Endothelial cell of umbilical vein (primary cell): Measurements from ENCODE around the gene TOPAZ1. TPM values are rescaled to one million over a fixed set of nuclear protein-coding genes. Genes with fewer than 3 reads are reported as not detected.

Experiments used
- BruUV-seq: library from RNA; stranded (reverse); fragments of 400-500 nt; replicated peaks from 2 replicates; lab custom pipeline; 2021; lab: Mats Ljungman, UMichigan
- CTCF ChIA-PET: fragments of 300-600, 350-600 bp; sonication (Branson Sonifier 250); formaldehyde crosslinking; loops from one replicate; lab custom pipeline; 2021; ENCODE audit warnings: antibody characterized with exemption, inconsistent platforms; lab: Charles Lee
- POLR2A ChIA-PET: fragments of 300-600, 350-600 bp; sonication (Branson Sonifier 250); formaldehyde crosslinking; loops from one replicate; lab custom pipeline; 2021; ENCODE audit warnings: antibody characterized with exemption, inconsistent platforms; lab: Charles Lee
- DNase-seq: peaks from one replicate; pipeline ENCODE4 v3.0.0-alpha.2; 2011; ENCODE audit warnings: low read depth, low spot score
- FAIRE-seq: peaks from 2 replicates; lab custom pipeline; 2011; peaks lifted over from hg19 to GRCh38; lab: Jason Lieb, UNC
- H2AFZ ChIP-seq: 2 replicates; pipeline ENCODE4 v1.6.0; 2012; ENCODE audit warnings: low read depth, low read length, control low read depth, inconsistent platforms
- H3K27ac ChIP-seq: 2 replicates; pipeline ENCODE4 v1.5.1; 2011; ENCODE audit warnings: low read depth, mild to moderate bottlenecking, control low read depth, low read length, moderate library complexity; ENCODE audit not compliant: insufficient read depth
- H3K27me3 ChIP-seq, 2 experiments: 2 replicates each; pipeline versions ENCODE4 v1.6.0 to v1.6.1; 2011; ENCODE audit warnings: low read length in 2 of 2, mixed read lengths in 1 of 2; ENCODE audit not compliant: control insufficient read depth in 2 of 2, insufficient read depth in 2 of 2
- H3K36me3 ChIP-seq, 2 experiments: 2 replicates in 1 of 2; 3 replicates in 1 of 2; pipeline ENCODE4 v1.5.1; 2011; ENCODE audit warnings: low read length in 2 of 2, mild to moderate bottlenecking in 1 of 2, moderate library complexity in 1 of 2; ENCODE audit not compliant: control insufficient read depth in 2 of 2, insufficient read depth in 2 of 2; ENCODE audit errors: extremely low read depth in 1 of 2
- H3K4me1 ChIP-seq: 3 replicates; pipeline ENCODE4 v1.5.1; 2011; ENCODE audit warnings: mild to moderate bottlenecking, low read length; ENCODE audit not compliant: control insufficient read depth, insufficient read depth; ENCODE audit errors: extremely low read depth
- H3K4me2 ChIP-seq: 2 replicates; pipeline ENCODE4 v1.6.1; 2011; ENCODE audit warnings: low read length, control low read depth, mixed read lengths; ENCODE audit not compliant: insufficient read depth
- H3K4me3 ChIP-seq, 3 experiments: fragments of 200-600 bp in 1 of 3; sonication (generic), shearing (Covaris generic) in 1 of 3; replicated peaks in 1 of 3; 2 replicates each; pipeline ENCODE4 v1.5.1; 2011 to 2016; ENCODE audit warnings: control low read depth in 3 of 3, low read length in 3 of 3, mild to moderate bottlenecking in 2 of 3, inconsistent platforms in 1 of 3, low read depth in 1 of 3, moderate library complexity in 1 of 3; ENCODE audit not compliant: insufficient read depth in 1 of 3
- H3K79me2 ChIP-seq: 2 replicates; pipeline ENCODE4 v1.6.0; 2012; ENCODE audit warnings: low read length, inconsistent platforms; ENCODE audit not compliant: control insufficient read depth, insufficient read depth
- H3K9ac ChIP-seq: replicated peaks from 2 replicates; pipeline ENCODE3; 2011; ENCODE audit warnings: low read length, control low read depth; ENCODE audit not compliant: insufficient read depth; ENCODE audit errors: extremely low read depth
- H3K9me1 ChIP-seq: replicated peaks from 3 replicates; pipeline ENCODE4 v1.6.0; 2011; ENCODE audit warnings: mild to moderate bottlenecking, low read length; ENCODE audit not compliant: control insufficient read depth, insufficient read depth; ENCODE audit errors: extremely low read depth
- H3K9me3 ChIP-seq: replicated peaks from 2 replicates; pipeline ENCODE4 v1.5.1; 2012; ENCODE audit warnings: low read length, inconsistent platforms; ENCODE audit not compliant: control insufficient read depth, insufficient read depth
- H4K20me1 ChIP-seq: replicated peaks from 2 replicates; pipeline ENCODE3; 2011; ENCODE audit warnings: mild to moderate bottlenecking, low read length; ENCODE audit not compliant: control insufficient read depth, insufficient read depth; ENCODE audit errors: extremely low read depth
- CTCF ChIP-seq, 2 donors: IDR thresholded peaks; 1 replicate in 1 of 2; 2 replicates in 1 of 2; pipeline ENCODE4 v1.5.1; 2011; ENCODE audit warnings: low read length in 2 of 2, mild to moderate bottlenecking in 2 of 2, moderate library complexity in 2 of 2, control low read depth in 1 of 2, inconsistent platforms in 1 of 2, low read depth in 1 of 2; ENCODE audit not compliant: insufficient read depth in 1 of 2; ENCODE audit errors: extremely low read depth in 1 of 2
- EZH2 ChIP-seq: IDR thresholded peaks from 2 replicates; pipeline ENCODE4 v1.6.1; 2012; ENCODE audit warnings: borderline replicate concordance, low read depth, mild to moderate bottlenecking, moderate library complexity, low read length, inconsistent platforms; ENCODE audit not compliant: severe bottlenecking
- FOS ChIP-seq: IDR thresholded peaks from 2 replicates; pipeline ENCODE4 v1.6.1; 2011; ENCODE audit warnings: mild to moderate bottlenecking, low read length, moderate library complexity, borderline replicate concordance; ENCODE audit not compliant: insufficient read depth
- GATA2 ChIP-seq: IDR thresholded peaks from 2 replicates; pipeline ENCODE4 v1.7.0; 2011; ENCODE audit warnings: low read depth, mild to moderate bottlenecking, moderate library complexity, mixed read lengths, low read length; ENCODE audit not compliant: insufficient read length, insufficient read depth
- JUN ChIP-seq: IDR thresholded peaks from 2 replicates; pipeline ENCODE4 v1.6.1; 2011; ENCODE audit warnings: borderline replicate concordance, low read depth; ENCODE audit not compliant: insufficient read length, insufficient read depth
- MAX ChIP-seq: IDR thresholded peaks from 2 replicates; pipeline ENCODE4 v1.6.1; 2011; ENCODE audit not compliant: insufficient read depth, insufficient read length
- MYC ChIP-seq: IDR thresholded peaks from one replicate; pipeline ENCODE4 v1.6.1; 2011; ENCODE audit warnings: mild to moderate bottlenecking, low read depth, low read length
- POLR2A ChIP-seq: IDR thresholded peaks from 2 replicates; pipeline ENCODE4 v1.6.1; 2012; ENCODE audit warnings: low read depth, mild to moderate bottlenecking, control low read depth, low read length
- POLR2AphosphoS5 ChIP-seq: IDR thresholded peaks from 2 replicates; pipeline ENCODE4 v1.6.1; 2012; ENCODE audit warnings: low read depth, mild to moderate bottlenecking, control low read depth, low read length, moderate library complexity; ENCODE audit not compliant: insufficient read depth
- dilution Hi-C: fragments of 300-500 bp; cut with MboI; formaldehyde crosslinking; loops from one replicate; pipeline ENCODE4 v1.15.0; 2019; ENCODE audit warnings: low sequenced_read_pairs; ENCODE audit not compliant: extremely low pct_ligation_motif_present
- intact Hi-C: fragments of 100-400 bp; cut with micrococcal nuclease; formaldehyde crosslinking; loops from one replicate; pipeline ENCODE4 v1.10.0; 2022
- polyA plus RNA-seq, 4 experiments: library from polyadenylated mRNA; depleted of rRNA in 3 of 4; stranded (reverse) in 3 of 4; unstranded in 1 of 4; fragments of >200 nt; gene quantifications; 2 replicates each; pipeline versions ENCODE4 v1.2.1 to v1.2.3, GENCODE V29; 2011 to 2012; ENCODE audit warnings: missing spikeins in 1 of 4
- total RNA-seq: library from RNA; stranded (reverse); gene quantifications from 2 replicates; pipeline ENCODE4 v1.2.3, GENCODE V29; 2021

Gene TOPAZ1
- total and polyA plus RNA-seq, 2 donors (not counting 3 experiments of a cell fraction or from before 2014, with no cell fraction given) = not detected

GRCh38 chr3:44223299-44223698, 18.4 kb upstream of the TOPAZ1 start:
- Histone ChIP-seq H3K4me3 (no peak overlapping the region), H3K4me2 (no peak overlapping the region), H3K36me3 (no peaks in the 10 kb centered on the region), H3K9ac (no peak overlapping the region), H3K27me3 (peaks cover 20 to 21% of the 10 kb centered on the region in 2 experiments), H3K27ac (no peak overlapping the region), H4K20me1 (no peaks in the 10 kb centered on the region), H3K4me1 (no peaks in the 10 kb centered on the region), H2AFZ (no peak overlapping the region), H3K9me3 (no peaks in the 10 kb centered on the region), H3K9me1 (no peaks in the 10 kb centered on the region), H3K79me2 (no peaks in the 10 kb centered on the region)
- ChIA-PET POLR2A (no interaction called here), CTCF (interaction anchor here (1.2 to 1.3 kb wide), 2 partner anchors 9 to 25 kb away, joined by 3 read pairs; no protein-coding TSS in a partner anchor)
- dilution Hi-C loops (no loop called here), intact Hi-C loops (no loop called here)
- no TSS peak for BruUV-seq
- DNase-seq = no peak
- no peak for FAIRE-seq
- TF ChIP-seq CTCF (IDR thresholded peaks at IDR 0.05; ENCODE audit: extremely low read depth in 1 of 2, insufficient read depth in 1 of 2, low read depth in 1 of 2, low read length in 2 of 2) (no peak), MAX (no peak), JUN (no peak), MYC (no peak), EZH2 (no peak), POLR2AphosphoS5 (no peak), GATA2 (no peak), FOS (no peak), POLR2A (no peak)
